Measurements from ENCODE around the gene MPZL1. TPM values are rescaled to one million over a fixed set of nuclear protein-coding genes. Genes with fewer than 3 reads are reported as not detected.

The MPZL1 gene
- total and polyA plus RNA-seq, 2 of the 13 experiments (the other 11 are each of a cell fraction or from before 2014, with no cell fraction given): 38.0 to 68.7 TPM

GRCh38 chr1:167715157-167715999 lies 6.4 kb upstream of the MPZL1 start (continued):
- TF ChIP-seq ZNF704 (CRISPR knock-in tag; IDR thresholded peaks at IDR 0.05; ENCODE audit: borderline replicate concordance): no peak
- TF ChIP-seq ZSCAN29 (CRISPR knock-in tag; conservative IDR thresholded peaks at IDR 0.05): 0 out of 2 replicates have a peak, but pooled peaks have one; percentile 4
- TF ChIP-seq ZBTB25 (CRISPR knock-in tag; IDR thresholded peaks at IDR 0.05): peak; percentile 79
- TF ChIP-seq MAFF (IDR thresholded peaks at IDR 0.05; ENCODE audit: low read depth, low read length): no peak
- no peak for TF ChIP-seq RXRA (CRISPR knock-in tag; IDR thresholded peaks at IDR 0.05)
- TF ChIP-seq SOX13 (IDR thresholded peaks at IDR 0.05): no peak
- peak in 1 of 2 experiments; percentile 56; a peak in 2 of 4 replicates for TF ChIP-seq SOX13 (CRISPR knock-in tag; conservative IDR thresholded peaks at IDR 0.05 in 1 of 2, IDR thresholded peaks at IDR 0.05 in 1 of 2)
- no peak for TF ChIP-seq BRD4 (CRISPR knock-in tag; IDR thresholded peaks at IDR 0.05)
- no peak for TF ChIP-seq NCOR1 (IDR thresholded peaks at IDR 0.05; ENCODE audit: borderline replicate concordance, low read length)
- TF ChIP-seq NR3C1 (CRISPR knock-in tag; IDR thresholded peaks at IDR 0.05): no peak
- no peak; the same call in 1 of the 2 replicates for TF ChIP-seq DR1 (CRISPR knock-in tag; IDR thresholded peaks at IDR 0.05)
- TF ChIP-seq IRF1 (CRISPR knock-in tag; IDR thresholded peaks at IDR 0.05; ENCODE audit: low read depth): no peak
- no peak for TF ChIP-seq ZNF430 (CRISPR knock-in tag; IDR thresholded peaks at IDR 0.05)
- 0 out of 2 replicates have a peak, but pooled peaks have one; percentile 41 for TF ChIP-seq KMT2A (CRISPR knock-in tag; IDR thresholded peaks at IDR 0.05)
- TF ChIP-seq ZNF224 (CRISPR knock-in tag; IDR thresholded peaks at IDR 0.05): no peak
- peak; percentile 62; the same call in 1 of the 2 replicates for TF ChIP-seq ZNF124 (CRISPR knock-in tag; IDR thresholded peaks at IDR 0.05)
- TF ChIP-seq MXD1 (CRISPR knock-in tag; IDR thresholded peaks at IDR 0.05): no peak
- peak; percentile 62; the same call in 1 of the 2 replicates for TF ChIP-seq ZNF788 (CRISPR knock-in tag; IDR thresholded peaks at IDR 0.05; ENCODE audit: borderline replicate concordance)
- TF ChIP-seq IKZF5 (CRISPR knock-in tag; IDR thresholded peaks at IDR 0.05): peak; percentile 46
- TF ChIP-seq KLF11 (CRISPR knock-in tag; IDR thresholded peaks at IDR 0.05): 0 out of 2 replicates have a peak, but pooled peaks have one; percentile 38
- no peak for TF ChIP-seq ZNF678 (CRISPR knock-in tag; IDR thresholded peaks at IDR 0.05)
- TF ChIP-seq ZNF839 (CRISPR knock-in tag; IDR thresholded peaks at IDR 0.05; ENCODE audit: borderline replicate concordance): 0 out of 2 replicates have a peak, but pooled peaks have one; percentile 34
- no peak for TF ChIP-seq PHB2 (IDR thresholded peaks at IDR 0.05; ENCODE audit: partially characterized antibody)
- no peak for TF ChIP-seq ZNF569 (CRISPR knock-in tag; IDR thresholded peaks at IDR 0.05; ENCODE audit: borderline replicate concordance)
- no peak for TF ChIP-seq FOXJ3 (CRISPR knock-in tag; IDR thresholded peaks at IDR 0.05; ENCODE audit: borderline replicate concordance)
- no peak for TF ChIP-seq JUN (CRISPR knock-in tag; IDR thresholded peaks at IDR 0.05)
- TF ChIP-seq ISX (CRISPR knock-in tag; conservative IDR thresholded peaks at IDR 0.05): no peak
